ENCODE data around the gene EIF3CL.
"Not testable (repeated sequence)": the region's sequence is repeated elsewhere in the genome, so short reads cannot be mapped to it uniquely, and the experiment has no call there.

The EIF3CL gene

DNA sequence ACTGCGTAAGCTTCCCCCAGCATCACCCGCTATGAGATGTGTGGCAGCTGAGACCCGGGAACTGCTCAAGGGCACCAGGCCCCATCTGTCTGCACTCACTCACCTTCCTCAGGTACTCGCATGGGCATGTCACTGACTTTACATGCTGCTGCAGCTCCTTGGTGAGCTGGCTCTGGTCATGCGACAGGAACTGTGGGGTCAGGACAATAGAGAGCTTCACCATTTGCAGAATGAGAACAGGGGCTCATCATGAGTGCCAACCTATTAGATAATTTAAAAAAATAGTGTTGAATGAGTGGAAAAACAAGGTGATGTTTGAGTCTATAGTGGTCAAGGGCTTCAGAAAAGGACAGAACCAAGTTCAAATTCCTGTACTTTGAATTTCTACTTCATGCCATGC, 41.0 kb downstream of the EIF3CL start:
- not testable (repeated sequence) for DNase-seq (ENCODE audit: low read depth in 2 of 2)

DNA sequence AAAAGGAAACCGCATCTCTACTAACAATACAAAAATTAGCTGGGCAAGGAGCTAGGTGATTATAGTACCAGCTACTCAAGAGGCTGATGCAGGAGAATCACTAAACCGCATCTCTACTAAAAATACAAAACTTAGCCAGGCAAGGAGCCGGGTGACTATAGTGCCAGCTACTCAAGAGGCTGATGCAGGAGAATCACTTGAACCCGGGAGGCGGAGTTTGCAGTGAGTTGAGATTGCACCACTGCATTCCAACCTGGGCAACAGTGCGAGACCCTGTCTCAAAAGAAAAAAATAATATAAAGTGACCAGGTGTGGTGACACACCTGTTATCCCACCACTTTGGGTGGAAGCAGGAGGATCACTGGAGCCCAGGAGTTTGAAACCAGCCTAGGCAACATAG, 65.4 kb downstream of the EIF3CL start:
- not testable (repeated sequence) for DNase-seq (ENCODE audit: low read depth in 2 of 2)

DNA sequence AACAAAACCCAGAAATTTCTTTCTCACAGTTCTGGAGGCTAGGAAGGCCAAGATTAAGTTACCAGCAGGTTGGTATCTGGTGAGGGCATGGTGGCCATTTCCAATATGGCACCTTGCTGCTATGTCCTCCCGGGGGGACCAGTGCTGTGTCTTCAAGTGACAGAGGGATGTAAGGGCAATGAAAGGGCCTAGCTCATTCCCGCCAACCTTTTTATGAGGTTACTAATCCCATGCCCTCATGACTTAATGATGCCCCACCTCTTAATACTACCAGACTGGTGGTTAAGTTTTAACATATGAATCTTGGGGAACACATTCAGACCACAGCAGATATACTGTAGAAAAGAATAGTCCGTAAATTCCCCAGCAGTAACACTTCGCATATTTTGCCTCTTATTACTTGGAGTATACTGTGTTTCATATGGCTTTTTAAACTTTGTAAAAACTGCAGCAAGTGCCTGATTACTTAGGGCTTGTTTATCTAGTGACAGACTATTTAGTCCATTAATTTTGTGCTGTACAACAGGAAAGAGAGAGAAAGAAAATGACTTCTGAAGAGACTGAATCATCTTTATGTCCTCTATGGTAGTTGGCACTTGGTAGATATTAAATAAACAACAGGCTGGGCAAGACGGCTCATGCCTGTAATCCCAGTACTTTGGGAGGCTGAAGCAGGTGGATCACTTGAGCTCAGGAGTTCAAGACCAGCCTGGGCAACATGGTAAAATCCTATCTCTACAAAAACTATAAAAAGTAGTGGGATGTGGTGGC, 66.5 kb downstream of the EIF3CL start:
- DNase-seq (ENCODE audit: low read depth in 2 of 2) = not testable (repeated sequence)

DNA sequence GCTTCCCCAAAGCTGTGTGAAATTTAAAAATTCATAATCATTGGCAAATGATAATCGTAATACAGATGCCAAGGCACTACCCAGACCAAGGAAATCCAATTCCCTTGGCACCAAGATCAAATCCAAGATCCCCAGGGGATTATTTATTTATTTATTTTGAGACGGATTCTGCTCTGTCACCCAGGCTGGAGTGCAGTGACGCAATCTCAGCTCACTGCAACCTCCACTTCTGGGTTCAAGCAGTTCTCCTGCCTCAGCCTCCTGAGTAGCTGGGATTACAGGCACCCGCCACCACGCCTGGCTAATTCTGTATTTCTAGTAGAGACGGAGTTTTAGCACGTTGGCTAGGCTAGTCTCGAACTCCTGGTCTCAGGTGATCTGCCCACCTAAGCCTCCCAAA, 68.0 kb downstream of the EIF3CL start:
- not testable (repeated sequence) for DNase-seq (ENCODE audit: low read depth in 2 of 2)

DNA sequence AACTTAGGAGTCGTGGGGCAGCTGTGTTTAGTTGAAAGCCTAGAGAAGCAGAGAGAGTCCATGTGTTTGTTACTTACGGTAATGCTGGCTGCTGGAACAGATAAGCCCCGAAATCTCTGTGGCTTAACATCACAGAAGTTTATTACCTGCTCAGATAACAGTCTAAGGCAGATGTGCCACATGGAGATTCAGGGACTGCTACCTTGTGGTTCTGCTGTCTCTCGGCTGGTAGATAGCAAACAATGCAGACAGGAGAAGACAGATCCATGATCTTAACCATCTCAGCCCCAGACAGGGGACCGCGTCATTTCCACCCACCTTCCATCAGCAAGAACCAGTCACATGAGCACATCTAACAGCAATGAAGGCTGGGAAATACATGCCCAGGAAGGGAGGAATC, 71.0 kb downstream of the EIF3CL start:
- not testable (repeated sequence) for DNase-seq (ENCODE audit: low read depth in 2 of 2)

DNA sequence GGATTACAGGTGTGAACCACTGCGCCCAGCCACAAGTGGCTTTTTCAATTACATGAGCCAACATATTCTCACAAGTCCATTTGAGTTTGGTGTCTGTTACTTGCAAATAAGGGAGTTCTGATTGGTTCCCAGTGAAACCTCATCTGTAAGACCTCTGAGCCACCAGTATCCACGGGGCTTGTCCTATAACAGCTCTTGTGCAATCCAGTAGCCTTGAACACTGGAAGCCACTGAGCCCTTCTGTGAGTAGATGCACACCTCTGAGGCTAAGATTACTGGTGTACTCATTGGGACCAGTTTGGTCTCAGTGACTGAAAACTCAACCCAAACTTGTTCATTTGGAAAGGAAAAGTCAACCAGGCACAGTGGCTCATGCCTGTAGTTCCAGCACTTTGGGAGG, 72.7 kb downstream of the EIF3CL start:
- DNase-seq (ENCODE audit: low read depth in 2 of 2) = not testable (repeated sequence)

DNA sequence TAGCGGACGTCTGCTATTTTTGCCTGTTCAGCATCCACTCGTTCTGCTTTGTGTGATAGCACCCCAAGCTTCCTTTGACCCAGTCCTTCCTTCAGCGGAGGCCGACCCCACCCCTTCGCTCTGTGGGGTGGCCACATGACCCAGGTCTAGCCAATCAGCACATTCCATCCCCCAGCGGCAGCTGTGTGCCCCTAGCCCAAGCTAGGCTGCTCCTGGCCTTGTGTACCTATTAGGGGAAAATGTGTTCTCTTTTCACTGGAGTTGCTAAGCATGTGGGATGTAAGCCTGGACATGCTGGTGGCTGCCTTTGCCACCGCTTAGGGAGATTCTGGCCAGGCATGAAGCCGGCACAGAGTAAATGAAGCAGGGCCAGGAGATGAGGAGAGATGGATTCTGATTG, 73.4 kb downstream of the EIF3CL start:
- DNase-seq (ENCODE audit: low read depth in 2 of 2) = not testable (repeated sequence)
